HG03565 (cell line): ENCODE results near the gene LIN7A.
A peak's percentile ranks its signal among the peaks of the same experiment; 100 is the strongest.
"Not testable (repeated sequence)": the region's sequence is repeated elsewhere in the genome, so short reads cannot be mapped to it uniquely, and the experiment has no call there.

Experiments used
- ATAC-seq: cut with Tn5 transposase; IDR thresholded peaks from one replicate; pipeline ENCODE4 v1.9.1; 2021; ENCODE audit warnings: mild to moderate bottlenecking, moderate library complexity; ENCODE audit not compliant: unreplicated experiment

LIN7A gene

DNA sequence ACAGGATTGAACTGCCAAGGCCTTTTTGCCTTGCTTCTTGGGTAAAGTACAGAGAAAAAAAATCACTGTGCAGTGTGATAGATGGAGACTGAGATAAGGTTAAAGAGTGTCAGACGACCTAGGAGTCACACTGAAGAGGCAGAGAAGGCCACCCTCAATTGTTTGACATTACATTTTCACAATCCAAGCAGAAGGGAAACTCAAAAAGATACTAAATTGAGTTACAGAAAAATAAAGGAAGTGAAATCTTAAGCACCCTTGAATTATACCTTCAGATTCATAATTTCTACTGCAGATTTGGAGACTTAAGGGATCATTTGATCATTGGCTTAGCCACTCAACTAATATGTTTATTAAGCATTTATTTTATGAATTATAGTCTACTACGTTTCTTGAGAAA lies 123.9 kb downstream of the LIN7A start:
- ATAC-seq: no peak

- ATAC-seq: no peak
These were observed 125.6 kb downstream of the LIN7A start for GRCh38 chr12:80811957-80812708.

- ATAC-seq: no peak
These were observed 126.9 kb downstream of the LIN7A start for GRCh38 chr12:80810874-80811273.

- peak; percentile 86 for ATAC-seq
These were observed 130.0 kb downstream of the LIN7A start for GRCh38 chr12:80807640-80808288.

DNA sequence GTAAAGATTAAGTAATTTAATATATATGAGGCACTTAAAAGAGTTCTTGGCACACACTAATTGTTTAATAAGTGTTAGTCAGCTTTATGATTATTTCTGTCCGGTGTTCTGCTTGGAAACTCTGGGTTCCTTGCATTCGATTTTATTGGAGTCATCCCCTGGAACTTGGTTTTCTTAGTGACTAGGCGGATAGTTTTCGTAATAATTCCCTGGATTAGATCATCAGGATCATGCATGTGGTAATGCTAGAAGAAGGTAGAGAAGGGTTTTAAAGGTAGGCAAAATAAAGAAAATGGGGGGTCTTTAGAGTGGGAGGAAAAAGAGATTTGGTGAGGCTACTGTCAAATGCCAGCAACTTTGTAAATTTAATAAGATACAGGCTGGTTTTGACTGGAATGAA lies 132.6 kb downstream of the LIN7A start:
- ATAC-seq: no peak

DNA sequence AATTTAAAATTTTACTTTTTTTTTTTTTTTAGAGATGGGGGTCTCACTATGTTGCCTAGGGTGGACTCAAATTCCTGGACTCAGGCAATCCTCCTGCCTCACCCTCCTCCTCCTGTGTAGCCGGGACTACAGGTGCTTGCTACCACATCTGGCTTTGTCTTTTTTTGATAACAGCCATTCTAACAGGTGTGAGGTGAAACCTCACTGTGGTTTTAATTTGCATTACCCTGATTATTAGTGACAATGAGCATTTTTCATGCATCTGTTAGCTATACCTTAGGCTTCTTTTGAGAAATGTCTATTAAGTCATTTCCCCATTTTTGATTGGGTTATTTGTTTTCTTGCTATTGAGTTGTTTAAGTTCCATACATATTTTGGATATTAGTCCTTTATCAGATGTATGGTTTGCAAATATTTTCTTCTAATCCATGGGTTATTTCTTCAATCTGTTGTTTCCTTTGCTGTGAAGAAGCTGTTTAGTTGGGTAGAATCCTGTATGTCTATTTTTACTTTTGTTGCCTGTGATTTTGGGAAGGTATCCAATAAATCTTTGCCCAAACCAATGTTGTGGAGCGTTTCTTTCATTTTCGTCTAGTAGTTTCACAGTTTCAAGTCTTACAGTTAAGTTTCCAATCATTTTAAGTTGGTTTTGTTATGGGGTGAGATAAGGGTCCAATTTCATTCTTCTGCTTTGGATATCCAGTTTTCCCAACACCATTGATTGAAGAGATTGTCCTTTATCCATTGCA lies 134.9 kb downstream of the LIN7A start:
- peak; percentile 93 for ATAC-seq

GRCh38 chr12:80798281-80798680 lies 139.5 kb downstream of the LIN7A start:
- no peak for ATAC-seq

GRCh38 chr12:80794551-80794950 lies 143.2 kb downstream of the LIN7A start:
- no peak for ATAC-seq

- no peak for ATAC-seq
These were observed 144.9 kb downstream of the LIN7A start for GRCh38 chr12:80792861-80793260.

DNA sequence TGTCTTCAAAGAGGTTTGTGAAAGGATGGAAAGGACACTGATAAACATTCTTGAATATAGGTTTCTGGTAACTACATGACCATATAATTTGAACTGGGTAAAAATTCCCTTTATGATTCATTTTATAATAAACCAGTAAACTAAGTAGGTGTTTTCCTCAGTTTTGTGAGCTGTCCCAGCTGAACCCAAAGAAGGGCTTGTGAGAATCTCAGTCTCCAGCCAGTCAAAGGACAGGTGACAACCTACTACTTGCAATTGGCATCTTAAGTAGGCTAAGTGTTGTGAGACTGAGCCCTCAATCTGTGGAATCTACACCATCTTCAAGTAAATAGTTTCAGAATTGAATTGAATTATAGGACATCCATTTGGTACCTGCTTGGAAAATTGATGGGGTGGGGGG lies 145.9 kb downstream of the LIN7A start:
- no peak for ATAC-seq

- ATAC-seq: not testable (repeated sequence)
These were observed 149.3 kb downstream of the LIN7A start for GRCh38 chr12:80788407-80788806.

- ATAC-seq: not testable (repeated sequence)
These were observed 154.7 kb downstream of the LIN7A start for GRCh38 chr12:80782963-80783470.

DNA sequence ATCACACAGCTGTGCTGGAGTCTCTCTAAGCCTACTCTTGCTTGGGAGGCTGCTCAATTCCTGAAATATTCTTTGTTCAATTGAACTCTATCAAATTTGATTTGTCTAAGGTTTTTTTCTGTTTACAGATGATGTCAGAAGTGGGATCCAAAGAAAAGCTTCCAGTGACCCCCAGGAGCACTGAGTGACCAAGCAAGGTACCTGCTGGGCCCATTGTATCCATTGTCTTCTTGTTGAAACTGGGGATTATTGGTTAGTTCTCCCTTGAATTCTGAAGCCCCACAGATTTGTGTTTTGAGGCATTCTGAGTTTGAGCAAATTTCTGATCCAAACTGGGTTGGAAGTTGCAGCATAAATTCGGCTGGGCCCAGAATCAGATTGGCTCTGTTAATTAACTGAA lies 156.4 kb downstream of the LIN7A start:
- ATAC-seq: no peak

GRCh38 chr12:80780746-80781145 lies 157.0 kb downstream of the LIN7A start:
- no peak for ATAC-seq

DNA sequence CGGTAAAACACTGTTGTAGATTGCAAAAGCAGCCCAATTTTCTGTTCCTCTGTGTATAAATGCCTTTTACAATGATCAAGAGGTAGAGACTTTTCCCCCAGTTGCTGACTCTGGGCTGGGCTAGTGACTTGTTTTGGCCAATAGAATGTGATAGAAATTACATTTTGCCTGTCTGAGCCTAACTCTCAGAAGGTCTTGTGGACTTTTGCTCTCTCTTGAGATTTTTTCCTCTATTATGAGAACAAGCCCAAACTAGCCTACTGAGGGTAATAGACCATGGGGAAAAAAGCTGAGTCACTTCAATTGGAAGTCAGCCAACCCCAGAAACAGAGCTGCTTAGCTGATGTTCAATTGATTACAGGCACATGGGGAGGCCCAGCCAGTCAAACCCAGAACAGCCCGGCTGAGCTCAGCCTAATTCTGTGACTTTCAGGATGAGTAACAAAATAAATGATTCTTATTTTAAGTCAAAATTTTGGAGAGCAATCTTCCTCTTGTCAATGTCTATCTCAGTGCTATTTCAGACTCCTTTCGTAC lies 159.7 kb downstream of the LIN7A start:
- ATAC-seq: peak; percentile 95

GRCh38 chr12:80777587-80777986 lies 160.1 kb downstream of the LIN7A start:
- no peak for ATAC-seq

GRCh38 chr12:80776706-80777105 lies 161.0 kb downstream of the LIN7A start:
- ATAC-seq: no peak

- ATAC-seq: no peak
These were observed 166.8 kb downstream of the LIN7A start for GRCh38 chr12:80770958-80771357.

DNA sequence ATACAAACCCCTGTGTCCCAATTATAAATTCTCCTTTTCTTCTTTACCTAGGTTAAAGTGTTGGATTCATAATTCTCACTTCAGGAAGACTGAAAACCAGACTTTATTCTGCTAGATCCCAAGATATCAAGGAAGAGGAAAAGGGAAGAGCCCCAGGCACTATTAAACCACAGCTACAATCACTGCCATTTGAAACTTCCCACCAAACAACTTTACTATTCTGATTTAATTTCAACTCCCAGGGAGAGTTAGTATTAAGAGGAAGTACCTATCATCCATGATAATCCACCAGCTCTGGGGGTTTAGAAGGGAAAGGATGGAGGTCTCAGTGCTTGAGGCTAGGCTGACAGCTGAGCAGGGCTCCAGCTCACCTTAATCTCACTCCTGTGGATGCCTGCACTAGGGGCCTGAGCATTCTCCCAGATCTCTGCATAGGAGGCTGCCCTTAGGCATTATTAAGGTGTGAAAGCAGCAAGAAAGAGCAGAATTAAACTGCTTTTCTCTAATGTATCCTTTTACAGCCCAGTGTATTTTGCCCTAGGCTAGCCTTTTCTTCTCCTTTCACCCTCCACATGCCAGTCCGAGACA lies 168.1 kb downstream of the LIN7A start:
- no peak for ATAC-seq

GRCh38 chr12:80766897-80767296 lies 170.8 kb downstream of the LIN7A start:
- ATAC-seq: peak; percentile 96

DNA sequence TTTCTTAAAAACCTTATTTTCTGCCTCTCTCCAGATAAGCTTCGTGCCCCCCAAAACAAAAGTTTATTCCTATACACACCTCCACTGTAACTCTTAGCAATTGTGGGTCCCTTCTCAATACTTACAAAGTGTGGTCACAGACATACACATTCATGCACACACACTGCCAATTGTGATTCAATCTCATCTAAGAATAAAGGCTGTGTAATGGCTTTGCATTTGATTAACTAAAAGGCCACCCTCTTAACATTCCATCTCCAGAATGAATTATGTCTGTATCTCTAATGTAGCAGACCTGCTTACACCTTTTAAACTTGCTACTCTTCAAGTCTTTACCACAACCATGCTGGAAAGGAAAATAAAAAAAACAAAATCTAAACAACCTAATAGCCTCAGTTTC lies 171.5 kb downstream of the LIN7A start:
- ATAC-seq: no peak
